Endothelial cell of umbilical vein (primary cell): Measurements from ENCODE around the gene SYMPK. TPM values are rescaled to one million over a fixed set of nuclear protein-coding genes. Genes with fewer than 3 reads are reported as not detected.

Source experiments
- BruUV-seq: library from RNA; stranded (reverse); fragments of 400-500 nt; replicated peaks from 2 replicates; lab custom pipeline; 2021; lab: Mats Ljungman, UMichigan
- CTCF ChIA-PET: fragments of 300-600, 350-600 bp; sonication (Branson Sonifier 250); formaldehyde crosslinking; loops from one replicate; lab custom pipeline; 2021; ENCODE audit warnings: antibody characterized with exemption, inconsistent platforms; lab: Charles Lee
- POLR2A ChIA-PET: fragments of 300-600, 350-600 bp; sonication (Branson Sonifier 250); formaldehyde crosslinking; loops from one replicate; lab custom pipeline; 2021; ENCODE audit warnings: antibody characterized with exemption, inconsistent platforms; lab: Charles Lee
- DNase-seq: peaks from one replicate; pipeline ENCODE4 v3.0.0-alpha.2; 2011; ENCODE audit warnings: low read depth, low spot score
- FAIRE-seq: peaks from 2 replicates; lab custom pipeline; 2011; peaks lifted over from hg19 to GRCh38; lab: Jason Lieb, UNC
- H2AFZ ChIP-seq: 2 replicates; pipeline ENCODE4 v1.6.0; 2012; ENCODE audit warnings: low read depth, low read length, control low read depth, inconsistent platforms
- H3K27ac ChIP-seq: 2 replicates; pipeline ENCODE4 v1.5.1; 2011; ENCODE audit warnings: low read depth, mild to moderate bottlenecking, control low read depth, low read length, moderate library complexity; ENCODE audit not compliant: insufficient read depth
- H3K27me3 ChIP-seq, 2 experiments: 2 replicates each; pipeline versions ENCODE4 v1.6.0 to v1.6.1; 2011; ENCODE audit warnings: low read length in 2 of 2, mixed read lengths in 1 of 2; ENCODE audit not compliant: control insufficient read depth in 2 of 2, insufficient read depth in 2 of 2
- H3K36me3 ChIP-seq, 2 experiments: 2 replicates in 1 of 2; 3 replicates in 1 of 2; pipeline ENCODE4 v1.5.1; 2011; ENCODE audit warnings: low read length in 2 of 2, mild to moderate bottlenecking in 1 of 2, moderate library complexity in 1 of 2; ENCODE audit not compliant: control insufficient read depth in 2 of 2, insufficient read depth in 2 of 2; ENCODE audit errors: extremely low read depth in 1 of 2
- H3K4me1 ChIP-seq: 3 replicates; pipeline ENCODE4 v1.5.1; 2011; ENCODE audit warnings: mild to moderate bottlenecking, low read length; ENCODE audit not compliant: control insufficient read depth, insufficient read depth; ENCODE audit errors: extremely low read depth
- H3K4me2 ChIP-seq: 2 replicates; pipeline ENCODE4 v1.6.1; 2011; ENCODE audit warnings: low read length, control low read depth, mixed read lengths; ENCODE audit not compliant: insufficient read depth
- H3K4me3 ChIP-seq, 3 experiments: fragments of 200-600 bp in 1 of 3; sonication (generic), shearing (Covaris generic) in 1 of 3; replicated peaks in 1 of 3; 2 replicates each; pipeline ENCODE4 v1.5.1; 2011 to 2016; ENCODE audit warnings: control low read depth in 3 of 3, low read length in 3 of 3, mild to moderate bottlenecking in 2 of 3, inconsistent platforms in 1 of 3, low read depth in 1 of 3, moderate library complexity in 1 of 3; ENCODE audit not compliant: insufficient read depth in 1 of 3
- H3K79me2 ChIP-seq: 2 replicates; pipeline ENCODE4 v1.6.0; 2012; ENCODE audit warnings: low read length, inconsistent platforms; ENCODE audit not compliant: control insufficient read depth, insufficient read depth
- H3K9ac ChIP-seq: replicated peaks from 2 replicates; pipeline ENCODE3; 2011; ENCODE audit warnings: low read length, control low read depth; ENCODE audit not compliant: insufficient read depth; ENCODE audit errors: extremely low read depth
- H3K9me1 ChIP-seq: replicated peaks from 3 replicates; pipeline ENCODE4 v1.6.0; 2011; ENCODE audit warnings: mild to moderate bottlenecking, low read length; ENCODE audit not compliant: control insufficient read depth, insufficient read depth; ENCODE audit errors: extremely low read depth
- H3K9me3 ChIP-seq: replicated peaks from 2 replicates; pipeline ENCODE4 v1.5.1; 2012; ENCODE audit warnings: low read length, inconsistent platforms; ENCODE audit not compliant: control insufficient read depth, insufficient read depth
- H4K20me1 ChIP-seq: replicated peaks from 2 replicates; pipeline ENCODE3; 2011; ENCODE audit warnings: mild to moderate bottlenecking, low read length; ENCODE audit not compliant: control insufficient read depth, insufficient read depth; ENCODE audit errors: extremely low read depth
- EZH2 ChIP-seq: IDR thresholded peaks from 2 replicates; pipeline ENCODE4 v1.6.1; 2012; ENCODE audit warnings: borderline replicate concordance, low read depth, mild to moderate bottlenecking, moderate library complexity, low read length, inconsistent platforms; ENCODE audit not compliant: severe bottlenecking
- FOS ChIP-seq: IDR thresholded peaks from 2 replicates; pipeline ENCODE4 v1.6.1; 2011; ENCODE audit warnings: mild to moderate bottlenecking, low read length, moderate library complexity, borderline replicate concordance; ENCODE audit not compliant: insufficient read depth
- POLR2AphosphoS5 ChIP-seq: IDR thresholded peaks from 2 replicates; pipeline ENCODE4 v1.6.1; 2012; ENCODE audit warnings: low read depth, mild to moderate bottlenecking, control low read depth, low read length, moderate library complexity; ENCODE audit not compliant: insufficient read depth
- dilution Hi-C: fragments of 300-500 bp; cut with MboI; formaldehyde crosslinking; loops from one replicate; pipeline ENCODE4 v1.15.0; 2019; ENCODE audit warnings: low sequenced_read_pairs; ENCODE audit not compliant: extremely low pct_ligation_motif_present
- intact Hi-C: fragments of 100-400 bp; cut with micrococcal nuclease; formaldehyde crosslinking; loops from one replicate; pipeline ENCODE4 v1.10.0; 2022
- polyA plus RNA-seq, 4 experiments: library from polyadenylated mRNA; depleted of rRNA in 3 of 4; stranded (reverse) in 3 of 4; unstranded in 1 of 4; fragments of >200 nt; gene quantifications; 2 replicates each; pipeline versions ENCODE4 v1.2.1 to v1.2.3, GENCODE V29; 2011 to 2012; ENCODE audit warnings: missing spikeins in 1 of 4
- total RNA-seq: library from RNA; stranded (reverse); gene quantifications from 2 replicates; pipeline ENCODE4 v1.2.3, GENCODE V29; 2021
- TF ChIP-seq, protein P1 (sequence below): IDR thresholded peaks from 2 replicates; pipeline ENCODE4 v1.6.1; 2011; ENCODE audit not compliant: insufficient read depth, insufficient read length
- TF ChIP-seq, protein P2 (sequence below), 2 donors: IDR thresholded peaks; 1 replicate in 1 of 2; 2 replicates in 1 of 2; pipeline ENCODE4 v1.5.1; 2011; ENCODE audit warnings: low read length in 2 of 2, mild to moderate bottlenecking in 2 of 2, moderate library complexity in 2 of 2, control low read depth in 1 of 2, inconsistent platforms in 1 of 2, low read depth in 1 of 2; ENCODE audit not compliant: insufficient read depth in 1 of 2; ENCODE audit errors: extremely low read depth in 1 of 2

SYMPK gene
- total and polyA plus RNA-seq, 2 donors (not counting 3 experiments of a cell fraction or from before 2014, with no cell fraction given), result 89.8 to 95.7 TPM

DNA sequence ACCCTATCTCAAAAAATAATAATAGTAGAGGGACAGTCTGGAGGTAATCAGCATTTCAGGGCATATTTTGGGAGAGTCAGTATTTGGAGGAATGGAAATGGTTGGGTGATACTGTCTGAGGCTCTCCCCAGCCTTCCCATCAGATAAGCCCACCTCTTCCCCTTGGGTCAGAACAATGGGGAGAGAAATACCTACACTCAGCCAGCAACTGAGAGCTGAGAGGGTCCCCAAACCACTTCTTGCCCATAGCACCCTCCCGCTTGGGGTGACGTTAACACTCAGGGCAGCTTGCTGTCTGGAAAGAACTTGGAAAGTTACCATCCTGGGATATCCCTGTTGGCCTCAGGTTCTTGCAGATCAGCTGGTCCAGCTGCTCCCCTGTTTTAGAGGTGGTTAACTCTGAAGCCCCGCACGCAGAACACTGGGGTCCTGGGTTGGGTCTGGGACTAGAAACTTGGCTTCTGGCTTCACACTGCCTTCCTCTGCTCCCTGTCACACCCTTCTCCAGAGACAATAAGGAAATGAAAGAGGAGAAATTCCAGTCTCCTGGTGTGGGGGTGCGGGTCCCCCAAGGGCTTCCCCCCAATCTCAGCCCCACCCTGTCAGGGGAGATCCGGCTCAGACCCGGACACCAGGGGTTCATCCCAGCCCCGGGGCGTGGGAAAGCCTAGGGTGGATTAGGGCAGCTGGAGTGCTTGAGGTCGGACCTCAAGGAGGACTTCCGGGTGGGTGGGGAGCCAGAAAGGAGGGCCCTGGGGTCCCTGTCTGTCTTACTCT lies 3.6 kb upstream of the SYMPK start:
- Histone ChIP-seq H3K36me3 (no peaks in the 10 kb centered on the region), H3K27ac (no peak overlapping the region), H3K9ac (no peak overlapping the region), H3K9me3 (no peaks in the 10 kb centered on the region), H3K4me1 (peaks cover 4% of the 10 kb centered on the region), H3K9me1 (no peaks in the 10 kb centered on the region), H3K4me2 (no peak overlapping the region), H3K27me3 (peaks cover 22 to 23% of the 10 kb centered on the region in 2 experiments), H3K79me2 (peaks cover 11% of the 10 kb centered on the region), H2AFZ (no peak overlapping the region), H3K4me3 (no peak overlapping the region), H4K20me1 (no peaks in the 10 kb centered on the region)
- BruUV-seq, result no TSS peak
- intact Hi-C loops (no loop called here), dilution Hi-C loops (no loop called here)
- ChIA-PET POLR2A (no interaction called here), CTCF (interaction anchor here (1.0 to 1.4 kb wide), 2 partner anchors 13 to 50 kb away, joined by 3 to 4 read pairs; no protein-coding TSS in a partner anchor)
- DNase-seq (no peak), FAIRE-seq (no peak)
- TF ChIP-seq, protein P1, sequence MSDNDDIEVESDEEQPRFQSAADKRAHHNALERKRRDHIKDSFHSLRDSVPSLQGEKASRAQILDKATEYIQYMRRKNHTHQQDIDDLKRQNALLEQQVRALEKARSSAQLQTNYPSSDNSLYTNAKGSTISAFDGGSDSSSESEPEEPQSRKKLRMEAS, result no peak
- no peak for TF ChIP-seq FOS
- TF ChIP-seq, protein P2, sequence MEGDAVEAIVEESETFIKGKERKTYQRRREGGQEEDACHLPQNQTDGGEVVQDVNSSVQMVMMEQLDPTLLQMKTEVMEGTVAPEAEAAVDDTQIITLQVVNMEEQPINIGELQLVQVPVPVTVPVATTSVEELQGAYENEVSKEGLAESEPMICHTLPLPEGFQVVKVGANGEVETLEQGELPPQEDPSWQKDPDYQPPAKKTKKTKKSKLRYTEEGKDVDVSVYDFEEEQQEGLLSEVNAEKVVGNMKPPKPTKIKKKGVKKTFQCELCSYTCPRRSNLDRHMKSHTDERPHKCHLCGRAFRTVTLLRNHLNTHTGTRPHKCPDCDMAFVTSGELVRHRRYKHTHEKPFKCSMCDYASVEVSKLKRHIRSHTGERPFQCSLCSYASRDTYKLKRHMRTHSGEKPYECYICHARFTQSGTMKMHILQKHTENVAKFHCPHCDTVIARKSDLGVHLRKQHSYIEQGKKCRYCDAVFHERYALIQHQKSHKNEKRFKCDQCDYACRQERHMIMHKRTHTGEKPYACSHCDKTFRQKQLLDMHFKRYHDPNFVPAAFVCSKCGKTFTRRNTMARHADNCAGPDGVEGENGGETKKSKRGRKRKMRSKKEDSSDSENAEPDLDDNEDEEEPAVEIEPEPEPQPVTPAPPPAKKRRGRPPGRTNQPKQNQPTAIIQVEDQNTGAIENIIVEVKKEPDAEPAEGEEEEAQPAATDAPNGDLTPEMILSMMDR (IDR thresholded peaks at IDR 0.05; ENCODE audit: extremely low read depth in 1 of 2, insufficient read depth in 1 of 2, low read depth in 1 of 2, low read length in 2 of 2), result no peak
- TF ChIP-seq EZH2, result peak; percentile 47
- TF ChIP-seq POLR2AphosphoS5, result no peak
